HepG2 (cell line): ENCODE data around the gene BCORL1.

ENCODE experiments used
- TAF1 ChIP-seq: sonication (generic); formaldehyde crosslinking; IDR thresholded peaks from 2 replicates; pipeline ENCODE4 v1.4.0; 2020; ENCODE audit warnings: missing genetic modification reagents
- XBP1 ChIP-seq: sonication (generic); formaldehyde crosslinking; IDR thresholded peaks from 2 replicates; pipeline ENCODE4 v1.5.0; 2020; ENCODE audit warnings: missing genetic modification reagents
- ZNF335 ChIP-seq: sonication (generic); formaldehyde crosslinking; IDR thresholded peaks from 2 replicates; pipeline ENCODE4 v1.4.0; 2020; ENCODE audit warnings: missing genetic modification reagents
- TF ChIP-seq, protein P1 (sequence below): sonication (generic); formaldehyde crosslinking; IDR thresholded peaks from 2 replicates; pipeline ENCODE4 v1.4.0; 2020; ENCODE audit warnings: missing genetic modification reagents
- TF ChIP-seq, protein P2 (sequence below): sonication (generic); formaldehyde crosslinking; IDR thresholded peaks from 2 replicates; pipeline ENCODE4 v1.5.0; 2020; ENCODE audit warnings: mild to moderate bottlenecking, missing genetic modification reagents, moderate library complexity

DNA sequence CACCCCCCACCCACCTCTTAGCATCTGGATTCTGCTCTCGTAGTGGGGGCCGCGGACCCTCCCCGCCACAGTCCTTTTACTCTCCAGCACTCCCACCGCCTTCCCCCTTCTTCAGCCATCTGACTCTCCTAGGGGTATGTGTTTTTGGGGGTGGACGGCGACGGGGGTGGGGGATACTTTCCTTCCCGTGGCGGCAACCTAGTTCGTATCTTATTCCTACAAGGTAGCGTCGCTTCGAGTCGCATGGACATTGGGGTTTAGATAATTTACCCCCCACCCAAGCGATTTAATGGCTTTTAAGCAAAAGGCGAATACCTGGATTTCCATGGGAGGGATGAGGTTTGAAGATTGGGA is 1.3 kb upstream of the BCORL1 start:
- no peak for TF ChIP-seq ZNF335 (CRISPR knock-in tag)
- no peak for TF ChIP-seq TAF1 (CRISPR knock-in tag)
- TF ChIP-seq, protein P1, sequence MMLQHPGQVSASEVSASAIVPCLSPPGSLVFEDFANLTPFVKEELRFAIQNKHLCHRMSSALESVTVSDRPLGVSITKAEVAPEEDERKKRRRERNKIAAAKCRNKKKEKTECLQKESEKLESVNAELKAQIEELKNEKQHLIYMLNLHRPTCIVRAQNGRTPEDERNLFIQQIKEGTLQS (CRISPR knock-in tag) = no peak
- TF ChIP-seq XBP1 = no peak
- TF ChIP-seq, protein P2, sequence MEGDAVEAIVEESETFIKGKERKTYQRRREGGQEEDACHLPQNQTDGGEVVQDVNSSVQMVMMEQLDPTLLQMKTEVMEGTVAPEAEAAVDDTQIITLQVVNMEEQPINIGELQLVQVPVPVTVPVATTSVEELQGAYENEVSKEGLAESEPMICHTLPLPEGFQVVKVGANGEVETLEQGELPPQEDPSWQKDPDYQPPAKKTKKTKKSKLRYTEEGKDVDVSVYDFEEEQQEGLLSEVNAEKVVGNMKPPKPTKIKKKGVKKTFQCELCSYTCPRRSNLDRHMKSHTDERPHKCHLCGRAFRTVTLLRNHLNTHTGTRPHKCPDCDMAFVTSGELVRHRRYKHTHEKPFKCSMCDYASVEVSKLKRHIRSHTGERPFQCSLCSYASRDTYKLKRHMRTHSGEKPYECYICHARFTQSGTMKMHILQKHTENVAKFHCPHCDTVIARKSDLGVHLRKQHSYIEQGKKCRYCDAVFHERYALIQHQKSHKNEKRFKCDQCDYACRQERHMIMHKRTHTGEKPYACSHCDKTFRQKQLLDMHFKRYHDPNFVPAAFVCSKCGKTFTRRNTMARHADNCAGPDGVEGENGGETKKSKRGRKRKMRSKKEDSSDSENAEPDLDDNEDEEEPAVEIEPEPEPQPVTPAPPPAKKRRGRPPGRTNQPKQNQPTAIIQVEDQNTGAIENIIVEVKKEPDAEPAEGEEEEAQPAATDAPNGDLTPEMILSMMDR (CRISPR knock-in tag) = no peak
